HG02870 (cell line): ENCODE results near the gene RNASE8.

Experiments
- ATAC-seq: cut with Tn5 transposase; IDR thresholded peaks from one replicate; pipeline ENCODE4 v1.9.1; 2021; ENCODE audit warnings: mild to moderate bottlenecking, moderate library complexity; ENCODE audit not compliant: unreplicated experiment

The RNASE8 gene

DNA sequence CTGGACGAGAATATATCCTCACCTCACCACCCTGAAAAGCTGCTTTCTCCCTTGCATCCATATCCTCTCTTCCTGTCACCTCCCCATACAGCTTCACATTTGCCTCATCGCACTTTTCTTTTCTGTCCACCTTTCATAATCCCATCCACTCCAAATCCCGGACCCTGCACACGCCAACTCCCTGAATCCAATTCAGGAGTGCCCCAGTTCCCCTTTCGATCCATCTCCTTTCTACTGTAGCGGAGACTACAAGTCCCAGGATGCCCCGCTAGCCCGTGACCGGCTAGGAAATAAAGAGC is 45.7 kb downstream of the RNASE8 start:
- ATAC-seq = no peak

DNA sequence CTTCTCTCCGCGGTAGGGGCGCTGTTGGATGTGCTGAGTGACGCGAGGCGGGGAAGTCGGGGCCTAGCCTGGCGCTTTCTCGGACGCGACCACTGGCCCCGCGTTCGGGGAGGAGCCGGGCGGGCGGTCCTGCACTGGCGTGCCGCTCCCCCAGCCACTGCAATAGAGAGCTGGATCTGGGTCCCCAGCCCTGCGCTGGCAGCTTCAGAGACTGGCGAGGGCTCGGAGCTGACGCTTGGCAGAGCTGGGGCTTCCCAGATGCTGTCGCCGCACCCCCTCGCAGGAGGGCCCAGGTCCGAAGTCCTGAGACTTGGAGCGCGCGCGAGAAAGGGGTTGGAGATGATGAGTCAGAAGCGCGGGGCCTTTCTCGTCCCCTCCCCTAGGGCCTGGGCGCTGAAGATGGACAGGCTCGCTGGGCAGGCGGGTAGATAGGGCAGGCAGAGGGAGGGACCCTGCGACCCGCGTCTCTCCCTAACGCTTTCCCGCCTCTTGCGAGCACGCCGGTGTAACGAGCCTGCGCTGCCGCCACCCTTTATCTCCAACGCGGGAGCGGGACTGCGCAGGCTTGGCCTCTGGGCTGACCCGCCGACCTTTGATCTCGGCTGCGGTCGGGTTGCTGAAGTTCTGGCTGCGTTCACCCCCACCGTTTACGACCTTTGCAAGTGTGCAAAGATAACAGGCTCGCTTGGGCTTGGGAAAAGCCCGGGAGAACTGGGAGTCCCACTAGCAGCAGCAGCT is 46.3 kb downstream of the RNASE8 start:
- peak; percentile 89 for ATAC-seq

DNA sequence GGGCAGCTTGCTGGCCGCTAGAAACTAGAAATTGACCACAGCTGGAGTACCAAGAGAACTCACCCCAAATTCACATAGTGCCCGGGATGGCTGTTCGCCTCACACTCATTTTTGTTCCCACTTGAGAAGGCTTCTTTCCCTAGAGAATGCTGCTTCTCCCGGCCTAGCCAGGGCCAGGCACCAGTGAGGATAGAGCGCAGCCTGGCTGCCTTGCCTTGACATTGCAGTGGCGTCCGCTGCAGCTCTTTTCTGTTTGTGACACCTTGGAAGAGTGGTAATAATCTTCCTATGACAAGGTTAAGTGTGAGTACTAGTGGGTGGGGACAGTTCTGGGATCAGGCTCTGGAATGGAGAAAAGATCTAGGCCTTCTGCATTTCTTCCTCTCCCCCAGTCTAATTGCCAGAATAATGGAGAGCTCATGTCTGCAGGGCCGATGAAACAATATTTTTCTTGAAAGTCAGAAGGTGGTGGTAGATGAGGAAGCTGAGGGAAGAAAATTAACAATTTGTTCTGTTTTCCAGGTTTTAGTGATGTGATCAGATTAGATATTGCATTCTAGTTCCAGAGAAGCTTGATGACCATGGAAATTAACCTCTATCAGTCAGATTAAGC is 46.9 kb downstream of the RNASE8 start:
- ATAC-seq = peak; percentile 37

DNA sequence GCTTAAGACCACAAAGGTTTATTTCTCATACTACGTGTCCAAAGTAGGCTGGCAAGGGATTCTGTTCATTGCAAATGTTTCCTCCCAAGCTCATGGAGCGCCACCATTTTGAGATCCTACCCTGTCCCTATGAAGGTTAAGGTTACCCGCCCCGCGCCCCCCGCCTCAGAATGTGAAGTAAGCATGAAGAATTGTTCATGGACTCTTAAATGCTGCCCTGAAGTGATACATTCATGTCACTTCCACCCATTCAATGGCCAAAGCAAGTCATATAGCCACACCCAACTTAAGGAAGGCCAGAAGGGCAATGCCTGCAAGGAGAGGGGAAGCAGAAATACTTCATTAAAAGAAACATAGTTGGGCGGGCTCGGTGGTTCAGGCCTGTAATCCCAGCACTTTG is 47.5 kb downstream of the RNASE8 start:
- no peak for ATAC-seq

DNA sequence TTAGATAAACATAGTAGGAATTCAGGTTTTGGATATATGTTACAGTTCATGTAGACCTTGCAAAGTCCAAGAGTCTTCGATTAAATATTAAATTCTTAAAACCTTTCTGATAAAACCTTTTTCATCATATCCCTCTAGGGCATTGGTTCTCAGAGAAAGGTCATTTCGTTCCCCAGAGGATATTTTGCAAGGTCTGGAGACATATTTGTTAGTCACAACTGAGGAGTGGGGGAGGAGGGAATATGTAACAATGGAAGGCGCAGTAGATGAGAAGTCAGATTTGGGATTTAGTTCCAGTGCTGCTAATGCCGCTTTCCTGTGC is 48.5 kb downstream of the RNASE8 start:
- ATAC-seq = no peak

DNA sequence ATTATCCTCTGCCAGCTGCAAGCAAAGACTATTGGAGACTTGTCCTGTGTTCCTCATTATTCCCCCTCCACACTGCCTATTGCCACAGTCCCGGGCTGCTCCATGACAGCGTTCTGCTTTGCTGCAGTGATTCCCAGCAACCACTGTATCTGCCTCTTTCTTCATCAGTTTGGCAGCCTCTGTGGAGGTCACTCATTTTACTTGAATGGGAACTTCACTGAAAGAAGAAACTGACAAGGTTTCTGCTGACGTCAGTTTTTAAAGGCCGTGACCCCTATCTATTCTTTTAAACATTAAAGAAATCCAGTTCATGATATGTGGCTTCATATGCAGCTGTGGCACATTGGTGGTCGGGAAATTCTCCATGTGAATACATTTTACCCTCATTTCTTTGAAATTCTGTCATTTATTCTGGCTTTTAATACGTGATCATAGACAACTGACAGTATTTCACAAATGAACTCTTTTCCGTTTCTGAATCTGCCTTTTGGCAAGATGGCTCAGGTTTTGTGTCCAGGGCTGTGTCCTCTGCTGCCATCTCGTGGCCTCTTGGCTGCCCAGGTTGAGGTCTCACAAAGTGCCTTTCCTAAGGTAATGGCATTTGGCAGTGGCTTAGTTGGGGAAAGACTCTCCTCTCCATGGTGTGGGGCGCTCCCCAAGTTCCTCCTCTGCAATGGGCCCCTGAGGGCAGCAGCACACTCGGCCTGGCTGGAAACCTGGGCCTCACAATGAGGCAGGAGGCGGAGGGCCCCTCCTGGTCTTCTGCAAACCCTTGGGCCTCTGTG is 49.1 kb downstream of the RNASE8 start:
- no peak for ATAC-seq

DNA sequence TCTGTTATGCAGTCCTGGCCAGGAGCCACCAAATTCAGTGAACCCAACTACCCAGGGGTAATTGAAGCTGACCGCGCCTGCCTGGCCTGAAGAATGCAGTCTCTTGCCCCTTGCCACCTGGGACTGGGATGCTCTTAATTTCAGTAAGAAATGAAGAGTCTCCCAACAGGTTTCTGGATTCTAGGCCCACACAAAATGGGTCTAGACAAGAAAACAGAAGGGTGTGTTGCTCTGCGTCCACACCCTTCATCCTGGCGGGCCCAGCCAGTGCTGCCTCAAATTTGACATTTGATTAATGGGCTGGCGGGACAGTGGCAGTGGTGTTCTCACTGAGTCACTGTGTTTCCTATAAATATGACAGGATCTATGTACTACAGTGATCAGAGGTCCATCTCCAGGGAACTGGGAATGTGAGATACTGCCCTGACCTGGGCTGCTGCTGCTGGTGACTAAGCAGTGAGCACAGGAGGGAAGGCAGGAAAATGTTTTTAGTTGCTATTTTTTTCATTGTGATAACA is 49.7 kb downstream of the RNASE8 start:
- no peak for ATAC-seq
